OCI-LY1 (cell line): Measurements from ENCODE around the gene SMYD1.
"Not testable (repeated sequence)": the region's sequence is repeated elsewhere in the genome, so short reads cannot be mapped to it uniquely, and the experiment has no call there.

ENCODE experiments used
- H2AFZ ChIP-seq: fragments of 200-600 bp; sonication (generic), shearing (Covaris generic); 2 replicates; pipeline ENCODE4 v1.6.0; 2014; ENCODE audit warnings: antibody characterized with exemption, mild to moderate bottlenecking, low read length
- H3F3A ChIP-seq: fragments of 200-600 bp; sonication (generic), shearing (Covaris generic); 2 replicates; pipeline ENCODE4 v1.6.0; 2014; ENCODE audit warnings: mild to moderate bottlenecking, antibody characterized with exemption, low read length, moderate library complexity; ENCODE audit not compliant: insufficient read depth
- H3K27ac ChIP-seq: fragments of 200-600 bp; sonication (generic); 2 replicates; pipeline ENCODE4 v1.5.1; 2014; ENCODE audit warnings: low read length, mixed run types, mild to moderate bottlenecking, low read depth; ENCODE audit not compliant: poor library complexity, severe bottlenecking
- H3K27me3 ChIP-seq: fragments of 200-600 bp; sonication (generic); 2 replicates; pipeline ENCODE4 v1.6.0; 2014; ENCODE audit warnings: antibody characterized with exemption, mild to moderate bottlenecking, low read length, moderate library complexity; ENCODE audit not compliant: insufficient read depth
- H3K36me3 ChIP-seq: fragments of 200-600 bp; sonication (generic); 2 replicates; pipeline ENCODE4 v1.6.1; 2014; ENCODE audit warnings: mild to moderate bottlenecking, antibody characterized with exemption, low read length, moderate library complexity, mixed read lengths; ENCODE audit not compliant: insufficient read depth
- H3K4me1 ChIP-seq: fragments of 200-600 bp; sonication (generic); 2 replicates; pipeline ENCODE4 v1.5.1; 2014; ENCODE audit warnings: mild to moderate bottlenecking, low read length, moderate library complexity; ENCODE audit not compliant: insufficient read depth, severe bottlenecking
- H3K4me2 ChIP-seq: fragments of 200-600 bp; sonication (generic), shearing (Covaris generic); 2 replicates; pipeline ENCODE4 v1.6.1; 2014; ENCODE audit warnings: low read length
- H3K4me3 ChIP-seq: fragments of 200-600 bp; sonication (generic); 2 replicates; pipeline ENCODE4 v1.5.1; 2014; ENCODE audit warnings: low read length, low read depth, mild to moderate bottlenecking, mixed read lengths; ENCODE audit not compliant: poor library complexity, severe bottlenecking
- H3K79me2 ChIP-seq: fragments of 200-600 bp; shearing (Covaris generic); 2 replicates; pipeline ENCODE4 v1.6.1; 2016; ENCODE audit warnings: mixed run types, low read length, mixed read lengths; ENCODE audit not compliant: insufficient read depth
- H3K9ac ChIP-seq: fragments of 200-600 bp; sonication (generic), shearing (Covaris generic); 2 replicates; pipeline ENCODE4 v1.6.1; 2014; ENCODE audit warnings: mild to moderate bottlenecking, low read length, mixed read lengths
- H3K9me2 ChIP-seq: fragments of 200-600 bp; sonication (generic), shearing (Covaris generic); 2 replicates; pipeline ENCODE4 v1.6.1; 2014; ENCODE audit warnings: low read depth, mild to moderate bottlenecking, low read length, mixed read lengths
- H3K9me3 ChIP-seq: fragments of 200-600 bp; shearing (Covaris generic); 2 replicates; pipeline ENCODE4 v1.6.1; 2014; ENCODE audit warnings: low read length, mixed read lengths
- H4K20me1 ChIP-seq: fragments of 200-600 bp; sonication (generic), shearing (Covaris generic); 2 replicates; pipeline ENCODE4 v1.6.0; 2016; ENCODE audit warnings: mild to moderate bottlenecking, low read length; ENCODE audit not compliant: insufficient read depth
- EZH2 ChIP-seq: fragments of 200-600 bp; sonication (generic), shearing (Covaris generic); IDR thresholded peaks from 2 replicates; pipeline ENCODE4 v1.8.0; 2017; ENCODE audit warnings: borderline replicate concordance, mixed run types, mild to moderate bottlenecking, antibody characterized with exemption, low read length, moderate library complexity, mixed read lengths
- TF ChIP-seq, protein P1 (sequence below): fragments of 200-600 bp; sonication (generic), shearing (Covaris generic); IDR thresholded peaks from 2 replicates; pipeline ENCODE4 v1.5.1; 2017; ENCODE audit warnings: mild to moderate bottlenecking, antibody characterized with exemption, low read length, moderate library complexity, mixed read lengths

SMYD1 gene

GRCh38 chr2:88038263-88039105 is 29.1 kb upstream of the SMYD1 start:
- Histone ChIP-seq H3K9me2 (no peaks in the 10 kb centered on the region), H3K4me1 (no peaks in the 10 kb centered on the region), H4K20me1 (no peaks in the 10 kb centered on the region), H3K4me2 (no peak overlapping the region), H3K9me3 (peaks cover 7% of the 10 kb centered on the region), H3K27ac (no peak overlapping the region), H3K27me3 (no peaks in the 10 kb centered on the region), H3K79me2 (no peaks in the 10 kb centered on the region), H3F3A (no peaks in the 10 kb centered on the region), H2AFZ (no peak overlapping the region), H3K36me3 (peaks cover 47% of the 10 kb centered on the region), H3K9ac (no peak overlapping the region), H3K4me3 (no peak overlapping the region)
- TF ChIP-seq, protein P1, sequence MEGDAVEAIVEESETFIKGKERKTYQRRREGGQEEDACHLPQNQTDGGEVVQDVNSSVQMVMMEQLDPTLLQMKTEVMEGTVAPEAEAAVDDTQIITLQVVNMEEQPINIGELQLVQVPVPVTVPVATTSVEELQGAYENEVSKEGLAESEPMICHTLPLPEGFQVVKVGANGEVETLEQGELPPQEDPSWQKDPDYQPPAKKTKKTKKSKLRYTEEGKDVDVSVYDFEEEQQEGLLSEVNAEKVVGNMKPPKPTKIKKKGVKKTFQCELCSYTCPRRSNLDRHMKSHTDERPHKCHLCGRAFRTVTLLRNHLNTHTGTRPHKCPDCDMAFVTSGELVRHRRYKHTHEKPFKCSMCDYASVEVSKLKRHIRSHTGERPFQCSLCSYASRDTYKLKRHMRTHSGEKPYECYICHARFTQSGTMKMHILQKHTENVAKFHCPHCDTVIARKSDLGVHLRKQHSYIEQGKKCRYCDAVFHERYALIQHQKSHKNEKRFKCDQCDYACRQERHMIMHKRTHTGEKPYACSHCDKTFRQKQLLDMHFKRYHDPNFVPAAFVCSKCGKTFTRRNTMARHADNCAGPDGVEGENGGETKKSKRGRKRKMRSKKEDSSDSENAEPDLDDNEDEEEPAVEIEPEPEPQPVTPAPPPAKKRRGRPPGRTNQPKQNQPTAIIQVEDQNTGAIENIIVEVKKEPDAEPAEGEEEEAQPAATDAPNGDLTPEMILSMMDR: no peak
- TF ChIP-seq EZH2: no peak

- Histone ChIP-seq H2AFZ (no peak overlapping the region), H3K9me2 (no peaks in the 10 kb centered on the region), H3K4me3 (no peak overlapping the region), H3K9me3 (0 out of 2 replicates have a peak, but pooled peaks cover 3% of the 10 kb centered on the region), H3K27ac (no peak overlapping the region), H3K9ac (no peak overlapping the region), H4K20me1 (no peaks in the 10 kb centered on the region; the same call in 1 of the 2 replicates), H3F3A (no peaks in the 10 kb centered on the region), H3K4me1 (no peaks in the 10 kb centered on the region), H3K36me3 (peaks cover 22% of the 10 kb centered on the region), H3K79me2 (no peaks in the 10 kb centered on the region), H3K4me2 (no peak overlapping the region), H3K27me3 (no peaks in the 10 kb centered on the region)
- no peak for TF ChIP-seq EZH2
Measured at GRCh38 chr2:88042476-88042875, 25.1 kb upstream of the SMYD1 start.

GRCh38 chr2:88045561-88045960 is 22.1 kb upstream of the SMYD1 start:
- not testable (repeated sequence) for H3K9ac ChIP-seq, H3K4me1 ChIP-seq, H3F3A ChIP-seq, H4K20me1 ChIP-seq, H2AFZ ChIP-seq, H3K79me2 ChIP-seq, H3K4me3 ChIP-seq, H3K9me2 ChIP-seq, H3K4me2 ChIP-seq, H3K9me3 ChIP-seq, H3K27me3 ChIP-seq, H3K27ac ChIP-seq
- H3K36me3 ChIP-seq: peaks cover 17% of the 10 kb centered on the region

DNA sequence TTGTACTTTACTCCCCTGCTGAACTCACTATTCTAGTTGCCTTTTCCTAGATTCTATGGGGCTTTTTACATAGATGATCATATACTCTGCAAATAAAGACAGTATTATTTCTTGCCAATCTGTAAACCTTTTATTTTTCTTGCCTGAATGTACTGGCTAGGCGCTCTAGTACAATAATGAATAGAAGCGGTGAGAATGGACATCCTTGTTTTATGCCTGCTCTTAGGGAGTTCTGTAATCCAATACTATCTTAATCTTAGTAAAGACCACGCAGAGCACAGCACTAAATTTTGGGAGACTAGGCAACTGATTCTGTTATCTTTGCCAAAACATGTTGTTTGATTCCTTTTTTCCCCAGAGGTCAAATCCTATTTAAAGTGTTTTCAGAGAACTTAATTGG is 19.1 kb upstream of the SMYD1 start:
- H3K9ac ChIP-seq: no peak overlapping the region
- no peak overlapping the region for H3K4me2 ChIP-seq
- H3K9me2 ChIP-seq: no peaks in the 10 kb centered on the region
- H3K4me3 ChIP-seq: no peak overlapping the region
- H3K4me1 ChIP-seq: peaks cover 6% of the 10 kb centered on the region
- no peak for TF ChIP-seq EZH2
- TF ChIP-seq, protein P1: no peak
- H3K27me3 ChIP-seq: no peaks in the 10 kb centered on the region
- H3K36me3 ChIP-seq: peaks cover 41% of the 10 kb centered on the region
- no peaks in the 10 kb centered on the region for H3K9me3 ChIP-seq
- H3K79me2 ChIP-seq: peaks cover 8% of the 10 kb centered on the region; the same call in 1 of the 2 replicates
- H3F3A ChIP-seq: no peaks in the 10 kb centered on the region
- no peaks in the 10 kb centered on the region; the same call in 1 of the 2 replicates for H4K20me1 ChIP-seq
- H2AFZ ChIP-seq: no peak overlapping the region
- H3K27ac ChIP-seq: no peak overlapping the region
